ENCODE measurements around the gene GLUL. TPM values are rescaled to one million over a fixed set of nuclear protein-coding genes. Genes with fewer than 3 reads are reported as not detected.

The GLUL gene
- total RNA-seq, 2 experiments from 2014 or later: 50.6 to 52.8 TPM

DNA sequence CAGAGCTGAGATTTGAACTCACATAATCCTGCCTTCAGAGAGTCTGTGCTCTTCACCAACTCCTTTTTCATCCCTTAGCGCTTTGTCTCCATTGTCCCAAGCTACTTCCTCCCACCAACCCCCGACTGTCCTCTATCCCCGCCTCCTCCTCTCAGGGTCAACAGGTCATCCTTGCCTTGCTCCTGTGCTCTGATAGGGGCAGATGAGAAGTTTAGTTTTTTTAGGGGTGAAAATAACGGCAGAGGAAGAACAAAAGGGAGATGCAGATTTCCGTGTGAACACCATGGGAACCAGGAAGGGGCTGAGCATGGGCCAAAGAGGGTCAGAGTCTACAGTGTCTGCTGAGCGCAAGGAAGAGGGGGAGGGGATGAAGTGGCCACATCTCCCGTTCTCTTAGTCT is 31.9 kb downstream of the GLUL start:
- ATAC-seq: no peak
- TF ChIP-seq, protein P1, sequence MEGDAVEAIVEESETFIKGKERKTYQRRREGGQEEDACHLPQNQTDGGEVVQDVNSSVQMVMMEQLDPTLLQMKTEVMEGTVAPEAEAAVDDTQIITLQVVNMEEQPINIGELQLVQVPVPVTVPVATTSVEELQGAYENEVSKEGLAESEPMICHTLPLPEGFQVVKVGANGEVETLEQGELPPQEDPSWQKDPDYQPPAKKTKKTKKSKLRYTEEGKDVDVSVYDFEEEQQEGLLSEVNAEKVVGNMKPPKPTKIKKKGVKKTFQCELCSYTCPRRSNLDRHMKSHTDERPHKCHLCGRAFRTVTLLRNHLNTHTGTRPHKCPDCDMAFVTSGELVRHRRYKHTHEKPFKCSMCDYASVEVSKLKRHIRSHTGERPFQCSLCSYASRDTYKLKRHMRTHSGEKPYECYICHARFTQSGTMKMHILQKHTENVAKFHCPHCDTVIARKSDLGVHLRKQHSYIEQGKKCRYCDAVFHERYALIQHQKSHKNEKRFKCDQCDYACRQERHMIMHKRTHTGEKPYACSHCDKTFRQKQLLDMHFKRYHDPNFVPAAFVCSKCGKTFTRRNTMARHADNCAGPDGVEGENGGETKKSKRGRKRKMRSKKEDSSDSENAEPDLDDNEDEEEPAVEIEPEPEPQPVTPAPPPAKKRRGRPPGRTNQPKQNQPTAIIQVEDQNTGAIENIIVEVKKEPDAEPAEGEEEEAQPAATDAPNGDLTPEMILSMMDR (IDR thresholded peaks at IDR 0.05): no peak
- CTCF ChIA-PET: no interaction called here
- intact Hi-C loops (cut with micrococcal nuclease): no loop called here
- H3K4me3 Mint-ChIP-seq: no peak overlapping the region
- no peaks in the 10 kb centered on the region for H3K27me3 Mint-ChIP-seq
- no peaks in the 10 kb centered on the region for H3K36me3 Mint-ChIP-seq (ENCODE audit: low read depth)
- H3K27ac Mint-ChIP-seq: no peak overlapping the region
- POLR2A ChIA-PET: no interaction called here
- DNase-seq: no peak
- H3K9me3 Mint-ChIP-seq: no peaks in the 10 kb centered on the region
- no peaks in the 10 kb centered on the region for H3K4me1 Mint-ChIP-seq (ENCODE audit: low read depth)

DNA sequence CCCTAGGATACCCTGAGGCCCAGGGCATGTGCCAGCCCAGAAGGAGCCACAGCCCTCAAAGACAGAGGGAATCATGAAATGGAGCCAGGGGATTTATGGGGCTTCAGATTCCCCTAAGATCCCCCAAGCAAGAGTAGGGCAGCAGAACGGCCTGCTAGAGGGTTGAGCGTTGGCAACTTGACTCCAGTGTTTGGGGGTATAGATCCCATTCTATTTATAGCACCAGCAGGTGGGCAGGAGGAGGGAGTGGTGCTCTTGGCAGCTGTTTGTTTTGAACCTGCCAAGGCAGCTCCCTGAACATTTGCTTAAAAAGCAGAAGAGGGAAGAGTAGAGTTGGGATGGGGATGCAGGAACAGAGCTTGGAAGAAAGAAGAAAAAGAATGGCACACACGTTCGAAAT is 33.7 kb downstream of the GLUL start:
- DNase-seq: no peak
- intact Hi-C loops (cut with micrococcal nuclease): no loop called here
- no peak for ATAC-seq
- no peaks in the 10 kb centered on the region for H3K9me3 Mint-ChIP-seq
- no peaks in the 10 kb centered on the region for H3K4me1 Mint-ChIP-seq (ENCODE audit: low read depth)
- no peak overlapping the region for H3K4me3 Mint-ChIP-seq
- no peak overlapping the region for H3K27ac Mint-ChIP-seq
- H3K27me3 Mint-ChIP-seq: no peaks in the 10 kb centered on the region
- POLR2A ChIA-PET: no interaction called here
- TF ChIP-seq, protein P1 (IDR thresholded peaks at IDR 0.05): no peak
- no peaks in the 10 kb centered on the region for H3K36me3 Mint-ChIP-seq (ENCODE audit: low read depth)
- CTCF ChIA-PET: no interaction called here

DNA sequence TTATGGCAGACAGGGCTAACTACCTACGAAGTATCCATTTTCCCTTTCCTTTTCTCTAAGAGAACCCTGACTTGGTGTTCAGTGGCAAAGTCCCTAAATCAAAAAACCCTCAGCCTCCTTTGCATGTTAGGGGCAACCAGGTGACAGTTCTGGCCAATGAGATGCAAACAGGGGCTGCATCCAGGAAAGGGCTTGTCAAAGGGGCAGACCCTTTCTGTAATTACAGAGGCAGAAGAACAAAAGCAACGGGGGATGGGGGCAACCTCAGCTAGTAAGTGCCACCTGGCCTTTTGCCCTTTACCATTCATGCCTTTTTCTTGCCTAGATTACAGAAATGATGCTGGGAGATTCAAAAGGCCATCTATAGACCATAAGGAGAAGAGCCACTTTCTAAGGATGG is 34.4 kb downstream of the GLUL start:
- TF ChIP-seq, protein P1 (IDR thresholded peaks at IDR 0.05): no peak
- POLR2A ChIA-PET: no interaction called here
- Mint-ChIP-seq H3K27ac (no peak overlapping the region), H3K4me3 (no peak overlapping the region), H3K36me3 (ENCODE audit: low read depth) (no peaks in the 10 kb centered on the region), H3K4me1 (ENCODE audit: low read depth) (no peaks in the 10 kb centered on the region), H3K27me3 (no peaks in the 10 kb centered on the region), H3K9me3 (no peaks in the 10 kb centered on the region)
- CTCF ChIA-PET: interaction anchor here (0.6 kb wide), 1 partner anchor 273 kb away, joined by 3 read pairs; no protein-coding TSS in a partner anchor
- intact Hi-C loops (cut with micrococcal nuclease): no loop called here
- ATAC-seq: peak; percentile 68
- DNase-seq: peak; percentile 35

DNA sequence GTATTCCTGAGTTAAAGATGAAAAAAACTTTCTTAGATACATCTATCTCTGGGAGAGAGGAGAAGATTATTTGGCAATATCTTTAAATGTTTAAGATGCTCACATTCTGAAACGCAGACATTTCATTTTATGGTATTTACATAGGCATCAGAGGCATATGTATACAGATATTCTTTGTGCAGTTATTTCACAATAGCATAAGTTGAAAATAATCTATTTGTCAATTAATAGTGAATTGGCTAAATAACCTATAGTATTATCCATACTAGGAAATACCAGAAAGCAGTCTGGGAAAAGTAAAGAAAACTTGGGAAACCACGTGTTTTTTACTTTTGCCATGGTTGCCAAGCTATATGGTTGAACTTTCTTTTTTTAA is 35.9 kb downstream of the GLUL start:
- DNase-seq: no peak
- Mint-ChIP-seq H3K9me3 (no peaks in the 10 kb centered on the region), H3K36me3 (ENCODE audit: low read depth) (no peaks in the 10 kb centered on the region), H3K27ac (no peak overlapping the region), H3K4me3 (no peak overlapping the region), H3K4me1 (ENCODE audit: low read depth) (no peaks in the 10 kb centered on the region), H3K27me3 (no peaks in the 10 kb centered on the region)
- TF ChIP-seq, protein P1 (IDR thresholded peaks at IDR 0.05): no peak
- ATAC-seq: no peak
- ChIA-PET POLR2A (no interaction called here), CTCF (interaction anchor here (0.9 kb wide), 1 partner anchor 212 kb away, joined by 3 read pairs; no protein-coding TSS in a partner anchor)
- intact Hi-C loops (cut with micrococcal nuclease): no loop called here

DNA sequence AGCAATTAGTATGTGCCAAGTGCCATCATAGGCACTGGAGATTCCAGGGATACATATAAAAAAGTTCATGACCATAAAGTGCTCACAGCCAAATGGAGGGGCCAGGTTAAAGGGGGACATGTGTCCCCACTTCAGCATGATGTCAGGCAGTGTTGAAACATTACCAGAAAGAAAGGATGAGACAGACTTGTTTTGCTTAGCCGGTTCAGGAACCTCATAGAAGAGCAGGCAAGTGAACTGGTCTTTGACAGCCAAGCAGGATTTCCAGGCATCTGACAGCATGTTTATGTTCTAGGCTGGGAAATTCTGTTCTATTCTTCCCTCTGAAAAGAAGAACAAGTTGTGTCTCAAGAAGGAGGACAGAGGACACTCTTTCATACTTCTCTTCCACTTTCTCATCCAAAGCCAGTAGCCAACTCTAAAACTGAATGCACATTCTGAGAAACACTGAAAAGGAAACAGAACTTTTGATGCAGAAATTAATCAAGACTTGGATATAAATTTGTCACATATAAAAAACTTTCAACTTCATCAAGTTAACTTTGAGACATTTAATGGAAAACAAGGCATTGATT is 39.7 kb downstream of the GLUL start:
- ChIA-PET POLR2A (no interaction called here), CTCF (no interaction called here)
- intact Hi-C loops (cut with micrococcal nuclease): no loop called here
- ATAC-seq (no peak), DNase-seq (no peak)
- Mint-ChIP-seq H3K27ac (no peak overlapping the region), H3K36me3 (ENCODE audit: low read depth) (no peaks in the 10 kb centered on the region), H3K27me3 (no peaks in the 10 kb centered on the region), H3K4me3 (no peak overlapping the region), H3K4me1 (ENCODE audit: low read depth) (no peaks in the 10 kb centered on the region), H3K9me3 (no peaks in the 10 kb centered on the region)
- TF ChIP-seq, protein P1 (IDR thresholded peaks at IDR 0.05): no peak
